ENCODE data around the gene SH3RF1. TPM values are rescaled to one million over a fixed set of nuclear protein-coding genes. Genes with fewer than 3 reads are reported as not detected.

Gene SH3RF1
- total and polyA plus RNA-seq, 4 donors: 5.3 to 33.1 (median 16.3) TPM

- H3K9me3 ChIP-seq (ENCODE audit: control insufficient read depth in 4 of 4, insufficient read depth in 3 of 4, low read length in 3 of 4): peaks cover 0 to 4% (median 0%) of the 10 kb centered on the region in 4 donors
Observed at GRCh38 chr4:169212981-169213380, 57.8 kb downstream of the SH3RF1 start.

GRCh38 chr4:169210504-169211118 is 60.1 kb downstream of the SH3RF1 start:
- Histone ChIP-seq H3K4me3 (no peak overlapping the region), H3K27me3 (ENCODE audit: control insufficient read depth in 3 of 3, insufficient read depth in 3 of 3, low read length in 2 of 3) (no peaks in the 10 kb centered on the region), H3K9me3 (ENCODE audit: control insufficient read depth in 4 of 4, insufficient read depth in 3 of 4, low read length in 3 of 4) (peaks cover 0 to 4% (median 0%) of the 10 kb centered on the region in 4 donors), H3K36me3 (ENCODE audit: control insufficient read depth in 4 of 4, insufficient read depth in 4 of 4, low read length in 4 of 4) (peaks cover 0 to 4% (median 2%) of the 10 kb centered on the region in 4 donors), H3K27ac (ENCODE audit: low read depth in 1 of 2, low read length in 1 of 2) (no peak overlapping the region), H3K4me1 (ENCODE audit: control insufficient read depth in 5 of 5, insufficient read depth in 5 of 5, low read length in 5 of 5) (peaks cover 0 to 18% (median 5%) of the 10 kb centered on the region in 5 donors), H3K9ac (ENCODE audit: insufficient read depth in 1 of 2, low read length in 2 of 2) (no peak overlapping the region)
- no peak for TF ChIP-seq CTCF (IDR thresholded peaks at IDR 0.05; ENCODE audit: control extremely low read depth, extremely low read depth)
- ATAC-seq (ENCODE audit: insufficient read depth, low FRiP score) (no peak), DNase-seq (no peak)
- 72 to 76% methylated on average over 3 of the region's 3 CpGs for WGBS, 2 donors

More at GRCh38 chr4:169212981-169213380, 57.8 kb downstream of the SH3RF1 start:
- WGBS, 2 donors: 83 to 90% methylated on average over 2 of the region's 2 CpGs
- TF ChIP-seq CTCF (IDR thresholded peaks at IDR 0.05; ENCODE audit: control extremely low read depth, extremely low read depth): no peak
- H3K27me3 ChIP-seq (ENCODE audit: control insufficient read depth in 3 of 3, insufficient read depth in 3 of 3, low read length in 2 of 3): no peaks in the 10 kb centered on the region
- peaks cover 0 to 6% (median 2%) of the 10 kb centered on the region in 4 donors for H3K36me3 ChIP-seq (ENCODE audit: control insufficient read depth in 4 of 4, insufficient read depth in 4 of 4, low read length in 4 of 4)
- no peak for ATAC-seq (ENCODE audit: insufficient read depth, low FRiP score)
- H3K4me3 ChIP-seq: no peak overlapping the region
- H3K27ac ChIP-seq (ENCODE audit: low read depth in 1 of 2, low read length in 1 of 2): no peak overlapping the region
- no peak overlapping the region for H3K9ac ChIP-seq (ENCODE audit: insufficient read depth in 1 of 2, low read length in 2 of 2)
- peaks cover 0 to 9% (median 3%) of the 10 kb centered on the region in 5 donors for H3K4me1 ChIP-seq (ENCODE audit: control insufficient read depth in 5 of 5, insufficient read depth in 5 of 5, low read length in 5 of 5)
- no peak for DNase-seq

GRCh38 chr4:169209388-169209883 is 61.3 kb downstream of the SH3RF1 start:
- no peak overlapping the region for H3K9ac ChIP-seq (ENCODE audit: insufficient read depth in 1 of 2, low read length in 2 of 2)
- peaks cover 0 to 26% (median 6%) of the 10 kb centered on the region in 5 donors for H3K4me1 ChIP-seq (ENCODE audit: control insufficient read depth in 5 of 5, insufficient read depth in 5 of 5, low read length in 5 of 5)
- peaks cover 0 to 3% (median 0%) of the 10 kb centered on the region in 4 donors for H3K36me3 ChIP-seq (ENCODE audit: control insufficient read depth in 4 of 4, insufficient read depth in 4 of 4, low read length in 4 of 4)
- peaks cover 0 to 4% (median 0%) of the 10 kb centered on the region in 4 donors for H3K9me3 ChIP-seq (ENCODE audit: control insufficient read depth in 4 of 4, insufficient read depth in 3 of 4, low read length in 3 of 4)
- H3K27me3 ChIP-seq (ENCODE audit: control insufficient read depth in 3 of 3, insufficient read depth in 3 of 3, low read length in 2 of 3): no peaks in the 10 kb centered on the region
- H3K4me3 ChIP-seq: no peak overlapping the region
- 68 to 84% methylated on average over 5 of the region's 5 CpGs for WGBS, 2 donors
- DNase-seq (no peak), ATAC-seq (ENCODE audit: insufficient read depth, low FRiP score) (no peak)
- TF ChIP-seq CTCF (IDR thresholded peaks at IDR 0.05; ENCODE audit: control extremely low read depth, extremely low read depth): no peak
- no peak overlapping the region for H3K27ac ChIP-seq (ENCODE audit: low read depth in 1 of 2, low read length in 1 of 2)

Measured in lung (tissue), 12 donors.